ENCODE data around the gene RAPGEF5.

RAPGEF5 gene

GRCh38 chr7:22251281-22251680 is 105.7 kb downstream of the RAPGEF5 start:
- Mint-ChIP-seq H3K9me3 (peaks cover 5 to 12% of the 10 kb centered on the region in 2 donors), H3K4me1 (no peaks in the 10 kb centered on the region), H3K27ac (no peak overlapping the region), H3K4me3 (no peak overlapping the region), H3K27me3 (peaks cover 16% of the 10 kb centered on the region)
- DNase-seq (no peak), ATAC-seq (no peak)

- no peak overlapping the region for H3K27ac Mint-ChIP-seq
- ATAC-seq (no peak), DNase-seq (no peak)
- no peak overlapping the region for H3K4me3 Mint-ChIP-seq
- H3K9me3 Mint-ChIP-seq, result peaks cover 8 to 21% of the 10 kb centered on the region in 2 donors
- H3K4me1 Mint-ChIP-seq, result no peaks in the 10 kb centered on the region
- H3K27me3 Mint-ChIP-seq, result peaks cover 16% of the 10 kb centered on the region
Observed at GRCh38 chr7:22250390-22250789, 106.6 kb downstream of the RAPGEF5 start.

- H3K9me3 Mint-ChIP-seq, result peaks cover 8 to 26% of the 10 kb centered on the region in 2 donors
- no peak overlapping the region for H3K27ac Mint-ChIP-seq
- H3K4me3 Mint-ChIP-seq, result no peak overlapping the region
- no peaks in the 10 kb centered on the region for H3K4me1 Mint-ChIP-seq
- ATAC-seq (no peak), DNase-seq (no peak)
- H3K27me3 Mint-ChIP-seq, result peaks cover 15% of the 10 kb centered on the region
Observed at GRCh38 chr7:22248111-22248809, 108.7 kb downstream of the RAPGEF5 start.

GRCh38 chr7:22241805-22242390 is 115.1 kb downstream of the RAPGEF5 start:
- no peak for ATAC-seq
- no peak overlapping the region for H3K27ac Mint-ChIP-seq
- no peak overlapping the region for H3K4me3 Mint-ChIP-seq
- H3K9me3 Mint-ChIP-seq, result peaks cover 8 to 21% of the 10 kb centered on the region in 2 donors
- peaks cover 4% of the 10 kb centered on the region for H3K27me3 Mint-ChIP-seq
- no peak for DNase-seq
- H3K4me1 Mint-ChIP-seq, result no peaks in the 10 kb centered on the region

- Mint-ChIP-seq H3K4me3 (no peak overlapping the region), H3K4me1 (no peaks in the 10 kb centered on the region), H3K9me3 (peaks cover 3 to 12% of the 10 kb centered on the region in 2 donors), H3K27ac (no peak overlapping the region), H3K27me3 (peaks cover 9% of the 10 kb centered on the region)
- ATAC-seq, result no peak
- DNase-seq, result no peak
Observed at GRCh38 chr7:22240904-22241571, 115.9 kb downstream of the RAPGEF5 start.

- peaks cover 9% of the 10 kb centered on the region for H3K27me3 Mint-ChIP-seq
- no peak overlapping the region for H3K4me3 Mint-ChIP-seq
- DNase-seq, result no peak
Observed at GRCh38 chr7:22238354-22239311, 118.3 kb downstream of the RAPGEF5 start.

GRCh38 chr7:22235134-22235533 is 121.8 kb downstream of the RAPGEF5 start:
- no peak for DNase-seq
- peaks cover 9% of the 10 kb centered on the region for H3K27me3 Mint-ChIP-seq
- no peaks in the 10 kb centered on the region for H3K4me1 Mint-ChIP-seq
- H3K27ac Mint-ChIP-seq, result no peak overlapping the region
- ATAC-seq, result no peak
- H3K4me3 Mint-ChIP-seq, result no peak overlapping the region
- no peaks in the 10 kb centered on the region for H3K9me3 Mint-ChIP-seq

More at GRCh38 chr7:22238354-22239311, 118.3 kb downstream of the RAPGEF5 start:
- no peak for ATAC-seq
- Mint-ChIP-seq H3K27ac (no peak overlapping the region), H3K9me3 (no peaks in the 10 kb centered on the region), H3K4me1 (no peaks in the 10 kb centered on the region)

- no peak for ATAC-seq
- H3K4me3 Mint-ChIP-seq, result no peak overlapping the region
- no peak overlapping the region for H3K27ac Mint-ChIP-seq
- no peaks in the 10 kb centered on the region for H3K4me1 Mint-ChIP-seq
- no peaks in the 10 kb centered on the region for H3K9me3 Mint-ChIP-seq
- DNase-seq, result no peak
- peaks cover 9% of the 10 kb centered on the region for H3K27me3 Mint-ChIP-seq
Observed at GRCh38 chr7:22234227-22234626, 122.7 kb downstream of the RAPGEF5 start.

- no peak overlapping the region for H3K27ac Mint-ChIP-seq
- H3K4me1 Mint-ChIP-seq, result no peaks in the 10 kb centered on the region
- DNase-seq, result no peak
- no peak for ATAC-seq
- H3K4me3 Mint-ChIP-seq, result no peak overlapping the region
- H3K9me3 Mint-ChIP-seq, result no peaks in the 10 kb centered on the region
- H3K27me3 Mint-ChIP-seq, result peaks cover 4% of the 10 kb centered on the region
Observed at GRCh38 chr7:22231806-22232205, 125.1 kb downstream of the RAPGEF5 start.

- H3K27ac Mint-ChIP-seq, result no peak overlapping the region
- no peaks in the 10 kb centered on the region for H3K4me1 Mint-ChIP-seq
- ATAC-seq (no peak), DNase-seq (no peak)
- no peaks in the 10 kb centered on the region for H3K9me3 Mint-ChIP-seq
- no peak overlapping the region for H3K4me3 Mint-ChIP-seq
- H3K27me3 Mint-ChIP-seq, result no peaks in the 10 kb centered on the region
Observed at GRCh38 chr7:22231141-22231540, 125.8 kb downstream of the RAPGEF5 start.

GRCh38 chr7:22230238-22230637 is 126.7 kb downstream of the RAPGEF5 start:
- Mint-ChIP-seq H3K4me1 (no peaks in the 10 kb centered on the region), H3K9me3 (no peaks in the 10 kb centered on the region), H3K27ac (no peak overlapping the region), H3K4me3 (no peak overlapping the region), H3K27me3 (no peaks in the 10 kb centered on the region)
- ATAC-seq, result no peak
- DNase-seq, result no peak

GRCh38 chr7:22229148-22229547 is 127.8 kb downstream of the RAPGEF5 start:
- Mint-ChIP-seq H3K27me3 (no peaks in the 10 kb centered on the region), H3K4me1 (no peaks in the 10 kb centered on the region), H3K27ac (no peak overlapping the region), H3K9me3 (no peaks in the 10 kb centered on the region), H3K4me3 (no peak overlapping the region)
- DNase-seq (no peak), ATAC-seq (no peak)

GRCh38 chr7:22223807-22224206 is 133.1 kb downstream of the RAPGEF5 start:
- DNase-seq (no peak), ATAC-seq (no peak)
- Mint-ChIP-seq H3K4me1 (no peaks in the 10 kb centered on the region), H3K27me3 (no peaks in the 10 kb centered on the region), H3K9me3 (no peaks in the 10 kb centered on the region), H3K4me3 (no peak overlapping the region), H3K27ac (no peak overlapping the region)

- H3K27me3 Mint-ChIP-seq, result peaks cover 13% of the 10 kb centered on the region
- no peaks in the 10 kb centered on the region for H3K4me1 Mint-ChIP-seq
- H3K4me3 Mint-ChIP-seq, result no peak overlapping the region
- H3K9me3 Mint-ChIP-seq, result no peaks in the 10 kb centered on the region
- H3K27ac Mint-ChIP-seq, result no peak overlapping the region
- DNase-seq (no peak), ATAC-seq (no peak)
Observed at GRCh38 chr7:22220941-22221340, 136.0 kb downstream of the RAPGEF5 start.

- no peak for DNase-seq
- no peak overlapping the region for H3K27ac Mint-ChIP-seq
- H3K4me1 Mint-ChIP-seq, result no peaks in the 10 kb centered on the region
- H3K4me3 Mint-ChIP-seq, result no peak overlapping the region
- peaks cover 23% of the 10 kb centered on the region for H3K27me3 Mint-ChIP-seq
- no peaks in the 10 kb centered on the region for H3K9me3 Mint-ChIP-seq
- no peak for ATAC-seq
Observed at GRCh38 chr7:22219739-22220493, 137.0 kb downstream of the RAPGEF5 start.
